GM10266 (cell line): ENCODE data around the gene CCNY.

Source experiments
- DNase-seq: peaks from one replicate; pipeline ENCODE4 v3.0.0; 2012; ENCODE audit errors: extremely low spot score
- CTCF ChIP-seq: IDR thresholded peaks from 2 replicates; pipeline ENCODE4 v1.5.1; 2012; ENCODE audit warnings: mild to moderate bottlenecking, low read depth; ENCODE audit not compliant: control insufficient read depth, insufficient read depth; ENCODE audit errors: missing control alignments

CCNY gene

GRCh38 chr10:35452847-35453246, 116.5 kb downstream of the CCNY start:
- no peak for DNase-seq
- TF ChIP-seq CTCF, result no peak

GRCh38 chr10:35453855-35454532, 117.7 kb downstream of the CCNY start:
- no peak for TF ChIP-seq CTCF
- DNase-seq, result no peak

GRCh38 chr10:35456153-35456720, 119.9 kb downstream of the CCNY start:
- DNase-seq, result no peak
- no peak for TF ChIP-seq CTCF

- TF ChIP-seq CTCF, result no peak
- DNase-seq, result no peak
These were observed 120.5 kb downstream of the CCNY start for GRCh38 chr10:35456784-35457183.

GRCh38 chr10:35458500-35459448, 122.5 kb downstream of the CCNY start:
- no peak for DNase-seq

GRCh38 chr10:35459449-35459847, 123.1 kb downstream of the CCNY start:
- no peak for TF ChIP-seq CTCF
- no peak for DNase-seq

More at GRCh38 chr10:35458500-35459448, 122.5 kb downstream of the CCNY start:
- TF ChIP-seq CTCF, result no peak
